Hepatocyte (in vitro differentiated cells): ENCODE measurements around the gene EAPP.

Source experiments
- EZH2phosphoT487 ChIP-seq: fragments of 200-600 bp; sonication (generic); IDR thresholded peaks from one replicate; pipeline ENCODE4 v1.6.1; 2018; ENCODE audit warnings: antibody characterized with exemption, mild to moderate bottlenecking, low read depth, moderate library complexity; ENCODE audit not compliant: unreplicated experiment, severe bottlenecking
- TF ChIP-seq, protein P1 (sequence below): fragments of 200-600 bp; sonication (generic); IDR thresholded peaks from 2 replicates; pipeline ENCODE4 v1.5.1; 2016; ENCODE audit warnings: antibody characterized with exemption, mild to moderate bottlenecking; ENCODE audit not compliant: poor library complexity

GRCh38 chr14:34507884-34508283 is 31.6 kb downstream of the EAPP start:
- TF ChIP-seq EZH2phosphoT487: no peak
- TF ChIP-seq, protein P1, sequence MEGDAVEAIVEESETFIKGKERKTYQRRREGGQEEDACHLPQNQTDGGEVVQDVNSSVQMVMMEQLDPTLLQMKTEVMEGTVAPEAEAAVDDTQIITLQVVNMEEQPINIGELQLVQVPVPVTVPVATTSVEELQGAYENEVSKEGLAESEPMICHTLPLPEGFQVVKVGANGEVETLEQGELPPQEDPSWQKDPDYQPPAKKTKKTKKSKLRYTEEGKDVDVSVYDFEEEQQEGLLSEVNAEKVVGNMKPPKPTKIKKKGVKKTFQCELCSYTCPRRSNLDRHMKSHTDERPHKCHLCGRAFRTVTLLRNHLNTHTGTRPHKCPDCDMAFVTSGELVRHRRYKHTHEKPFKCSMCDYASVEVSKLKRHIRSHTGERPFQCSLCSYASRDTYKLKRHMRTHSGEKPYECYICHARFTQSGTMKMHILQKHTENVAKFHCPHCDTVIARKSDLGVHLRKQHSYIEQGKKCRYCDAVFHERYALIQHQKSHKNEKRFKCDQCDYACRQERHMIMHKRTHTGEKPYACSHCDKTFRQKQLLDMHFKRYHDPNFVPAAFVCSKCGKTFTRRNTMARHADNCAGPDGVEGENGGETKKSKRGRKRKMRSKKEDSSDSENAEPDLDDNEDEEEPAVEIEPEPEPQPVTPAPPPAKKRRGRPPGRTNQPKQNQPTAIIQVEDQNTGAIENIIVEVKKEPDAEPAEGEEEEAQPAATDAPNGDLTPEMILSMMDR: no peak
